Measurements from ENCODE around the gene AREL1. TPM values are rescaled to one million over a fixed set of nuclear protein-coding genes. Genes with fewer than 3 reads are reported as not detected.

The AREL1 gene
- total RNA-seq, 1 donor from 2014 or later: 29.1 TPM

GRCh38 chr14:74685921-74686678 lies 26.8 kb downstream of the AREL1 start:
- Histone ChIP-seq H3K36me3 (peaks cover 91% of the 10 kb centered on the region), H3K27me3 (ENCODE audit: low read depth) (no peaks in the 10 kb centered on the region), H3K4me3 (no peak overlapping the region), H3K9me3 (no peaks in the 10 kb centered on the region), H3K4me1 (peaks cover 6% of the 10 kb centered on the region), H3K27ac (no peak overlapping the region)
- TF ChIP-seq CTCF (IDR thresholded peaks at IDR 0.05): no peak
- intact Hi-C loops (cut with DNase I): no loop called here
- no peak for DNase-seq
- no peak for ATAC-seq

GRCh38 chr14:74685056-74685455 lies 27.8 kb downstream of the AREL1 start:
- H3K36me3 ChIP-seq: peaks cover 87% of the 10 kb centered on the region
- intact Hi-C loops (cut with DNase I): no loop called here
- ATAC-seq: peak in 1 of 2 donors; percentile 29

GRCh38 chr14:74684434-74684833 lies 28.4 kb downstream of the AREL1 start:
- no peaks in the 10 kb centered on the region for H3K9me3 ChIP-seq
- H3K27me3 ChIP-seq (ENCODE audit: low read depth): no peaks in the 10 kb centered on the region
- peaks cover 83% of the 10 kb centered on the region for H3K36me3 ChIP-seq
- intact Hi-C loops (cut with DNase I): no loop called here
- H3K27ac ChIP-seq: no peak overlapping the region
- H3K4me1 ChIP-seq: peaks cover 6% of the 10 kb centered on the region
- peak; percentile 65 for DNase-seq
- ATAC-seq: peak; percentile 28 to 51
- TF ChIP-seq CTCF (IDR thresholded peaks at IDR 0.05): no peak
- no peak overlapping the region for H3K4me3 ChIP-seq

More at GRCh38 chr14:74685056-74685455, 27.8 kb downstream of the AREL1 start:
- no peaks in the 10 kb centered on the region for H3K9me3 ChIP-seq
- no peak for TF ChIP-seq CTCF (IDR thresholded peaks at IDR 0.05)
- H3K27ac ChIP-seq: no peak overlapping the region
- no peak for DNase-seq
- H3K4me1 ChIP-seq: peaks cover 6% of the 10 kb centered on the region
- H3K4me3 ChIP-seq: no peak overlapping the region
- H3K27me3 ChIP-seq (ENCODE audit: low read depth): no peaks in the 10 kb centered on the region

GRCh38 chr14:74683406-74683805 lies 29.5 kb downstream of the AREL1 start:
- no peak overlapping the region for H3K27ac ChIP-seq
- H3K4me1 ChIP-seq: peaks cover 6% of the 10 kb centered on the region
- TF ChIP-seq CTCF (IDR thresholded peaks at IDR 0.05): no peak
- H3K36me3 ChIP-seq: peaks cover 83% of the 10 kb centered on the region
- no peaks in the 10 kb centered on the region for H3K9me3 ChIP-seq
- H3K27me3 ChIP-seq (ENCODE audit: low read depth): no peaks in the 10 kb centered on the region
- DNase-seq (no peak), ATAC-seq (no peak)
- no peak overlapping the region for H3K4me3 ChIP-seq
- intact Hi-C loops (cut with DNase I): no loop called here

- Histone ChIP-seq H3K27me3 (ENCODE audit: low read depth) (no peaks in the 10 kb centered on the region), H3K4me3 (no peak overlapping the region), H3K36me3 (peaks cover 85% of the 10 kb centered on the region), H3K4me1 (peaks cover 6% of the 10 kb centered on the region), H3K9me3 (no peaks in the 10 kb centered on the region), H3K27ac (no peak overlapping the region)
- intact Hi-C loops (cut with DNase I): no loop called here
- no peak for TF ChIP-seq CTCF (IDR thresholded peaks at IDR 0.05)
- DNase-seq (no peak), ATAC-seq (no peak)
Observed at GRCh38 chr14:74682169-74682952, 30.5 kb downstream of the AREL1 start.

Measured in lower lobe of right lung (tissue), 2 donors.